HG03378 (cell line): ENCODE data around the gene SLC39A11.
"Not testable (repeated sequence)": the region's sequence is repeated elsewhere in the genome, so short reads cannot be mapped to it uniquely, and the experiment has no call there.

ENCODE experiments used
- ATAC-seq: cut with Tn5 transposase; IDR thresholded peaks from one replicate; pipeline ENCODE4 v1.9.1; 2021; ENCODE audit warnings: mild to moderate bottlenecking, moderate library complexity; ENCODE audit not compliant: unreplicated experiment

The SLC39A11 gene

GRCh38 chr17:72954579-72954978, 137.9 kb downstream of the SLC39A11 start:
- ATAC-seq = no peak

GRCh38 chr17:72953621-72954020, 138.9 kb downstream of the SLC39A11 start:
- no peak for ATAC-seq

- ATAC-seq = no peak
These were observed 139.7 kb downstream of the SLC39A11 start for GRCh38 chr17:72952641-72953315.

GRCh38 chr17:72952220-72952619, 140.3 kb downstream of the SLC39A11 start:
- ATAC-seq = no peak

GRCh38 chr17:72950242-72950931, 142.1 kb downstream of the SLC39A11 start:
- no peak for ATAC-seq

- no peak for ATAC-seq
These were observed 144.4 kb downstream of the SLC39A11 start for GRCh38 chr17:72948115-72948514.

GRCh38 chr17:72947475-72947874, 145.0 kb downstream of the SLC39A11 start:
- no peak for ATAC-seq

- ATAC-seq = no peak
These were observed 145.8 kb downstream of the SLC39A11 start for GRCh38 chr17:72946696-72947095.

- ATAC-seq = no peak
These were observed 146.3 kb downstream of the SLC39A11 start for GRCh38 chr17:72946156-72946555.

GRCh38 chr17:72945473-72945872, 147.0 kb downstream of the SLC39A11 start:
- ATAC-seq = no peak

GRCh38 chr17:72943826-72944689, 148.4 kb downstream of the SLC39A11 start:
- no peak for ATAC-seq

- ATAC-seq = no peak
These were observed 149.9 kb downstream of the SLC39A11 start for GRCh38 chr17:72942579-72942978.

- ATAC-seq = no peak
These were observed 152.0 kb downstream of the SLC39A11 start for GRCh38 chr17:72940496-72940895.

GRCh38 chr17:72938482-72938881, 154.0 kb downstream of the SLC39A11 start:
- ATAC-seq = no peak

GRCh38 chr17:72937707-72938106, 154.8 kb downstream of the SLC39A11 start:
- no peak for ATAC-seq

- not testable (repeated sequence) for ATAC-seq
These were observed 155.2 kb downstream of the SLC39A11 start for GRCh38 chr17:72937254-72937653.

- ATAC-seq = no peak
These were observed 156.5 kb downstream of the SLC39A11 start for GRCh38 chr17:72935984-72936383.

GRCh38 chr17:72934927-72935326, 157.6 kb downstream of the SLC39A11 start:
- ATAC-seq = no peak

GRCh38 chr17:72931635-72932034, 160.9 kb downstream of the SLC39A11 start:
- ATAC-seq = no peak

GRCh38 chr17:72931163-72931562, 161.3 kb downstream of the SLC39A11 start:
- no peak for ATAC-seq

GRCh38 chr17:72930031-72930430, 162.5 kb downstream of the SLC39A11 start:
- ATAC-seq = no peak
